Measurements from ENCODE around the gene SALL3. TPM values are rescaled to one million over a fixed set of nuclear protein-coding genes. Genes with fewer than 3 reads are reported as not detected.
"Not testable (repeated sequence)": the region's sequence is repeated elsewhere in the genome, so short reads cannot be mapped to it uniquely, and the experiment has no call there.

Gene SALL3
- total and polyA plus RNA-seq, 3 experiments from 2014 or later = not detected

DNA sequence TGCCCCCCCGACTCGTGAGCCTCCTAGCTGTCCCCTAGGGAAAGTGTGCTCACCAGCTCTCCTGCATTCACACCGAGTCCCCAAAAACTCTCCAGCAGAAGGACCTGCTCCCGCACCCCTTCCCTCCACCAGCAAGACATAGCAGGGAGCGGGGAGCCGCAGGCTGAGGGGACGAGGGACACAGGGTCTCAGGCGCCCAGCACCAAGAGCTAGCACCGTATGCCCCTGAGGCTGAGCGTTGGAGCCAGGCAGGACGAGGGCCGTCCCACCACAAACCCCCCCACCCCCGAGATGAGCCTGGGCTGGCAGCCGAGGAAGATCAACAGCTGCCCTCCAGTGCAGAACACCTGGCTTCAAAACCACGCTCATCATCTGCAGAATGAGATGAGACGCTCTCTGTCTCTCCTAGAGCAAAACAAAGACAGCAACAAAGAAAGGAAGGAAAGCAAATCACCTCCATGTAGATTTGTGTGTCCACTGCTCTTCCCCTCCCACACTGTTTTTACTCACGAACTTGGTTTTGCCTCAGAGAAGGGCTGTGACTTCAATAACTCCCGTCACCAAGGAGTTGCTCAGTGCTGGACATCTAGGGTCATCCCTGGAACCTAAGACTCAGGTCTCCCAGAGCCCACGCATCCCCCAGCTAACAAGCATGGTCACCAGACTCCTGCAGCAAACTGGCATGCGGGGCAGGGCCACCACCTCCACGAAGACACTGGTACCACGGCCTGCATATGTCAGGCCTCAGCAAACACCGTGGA, 39.7 kb upstream of the SALL3 start:
- Mint-ChIP-seq H3K27ac (no peak overlapping the region), H3K9me3 (peaks cover 0 to 4% (median 0%) of the 10 kb centered on the region in 5 donors), H3K4me1 (no peaks in the 10 kb centered on the region), H3K27me3 (peaks cover 6 to 17% of the 10 kb centered on the region in 2 donors), H3K36me3 (no peaks in the 10 kb centered on the region), H3K4me3 (no peak overlapping the region)
- H3K36me3 ChIP-seq (ENCODE audit: insufficient read depth, low read length) = no peaks in the 10 kb centered on the region
- CTCF ChIA-PET = no interaction called here
- DNase-seq = no peak
- POLR2A ChIA-PET = no interaction called here
- no peaks in the 10 kb centered on the region for H3K27me3 ChIP-seq (ENCODE audit: insufficient read depth, low read length, poor library complexity, severe bottlenecking)
- H3K9me3 ChIP-seq (ENCODE audit: low read length) = no peaks in the 10 kb centered on the region
- no peak overlapping the region for H3K27ac ChIP-seq (ENCODE audit: low read depth, low read length)
- no peak overlapping the region for H3K4me3 ChIP-seq (ENCODE audit: low read length)
- H3K4me1 ChIP-seq (ENCODE audit: insufficient read depth, low read length) = no peaks in the 10 kb centered on the region

GRCh38 chr18:78942236-78942635, 37.4 kb upstream of the SALL3 start:
- H3K36me3 Mint-ChIP-seq; H3K4me3 ChIP-seq (ENCODE audit: low read length); CTCF ChIA-PET; H3K36me3 ChIP-seq (ENCODE audit: insufficient read depth, low read length); DNase-seq; H3K27ac ChIP-seq (ENCODE audit: low read depth, low read length); H3K27ac Mint-ChIP-seq; H3K9me3 Mint-ChIP-seq; H3K4me1 ChIP-seq (ENCODE audit: insufficient read depth, low read length); POLR2A ChIA-PET; H3K27me3 ChIP-seq (ENCODE audit: insufficient read depth, low read length, poor library complexity, severe bottlenecking); H3K9me3 ChIP-seq (ENCODE audit: low read length); H3K4me3 Mint-ChIP-seq; H3K4me1 Mint-ChIP-seq: not testable (repeated sequence)
- H3K27me3 Mint-ChIP-seq = peaks cover 7 to 28% of the 10 kb centered on the region in 2 donors

GRCh38 chr18:78945628-78946027, 34.0 kb upstream of the SALL3 start:
- no peak for DNase-seq
- no peaks in the 10 kb centered on the region for H3K4me1 ChIP-seq (ENCODE audit: insufficient read depth, low read length)
- POLR2A ChIA-PET = no interaction called here
- Mint-ChIP-seq H3K9me3 (peaks cover 0 to 4% (median 0%) of the 10 kb centered on the region in 5 donors), H3K36me3 (no peaks in the 10 kb centered on the region), H3K4me3 (no peak overlapping the region), H3K27me3 (peaks cover 9 to 36% of the 10 kb centered on the region in 2 donors), H3K27ac (no peak overlapping the region), H3K4me1 (no peaks in the 10 kb centered on the region)
- no peaks in the 10 kb centered on the region for H3K9me3 ChIP-seq (ENCODE audit: low read length)
- CTCF ChIA-PET = no interaction called here
- no peaks in the 10 kb centered on the region for H3K36me3 ChIP-seq (ENCODE audit: insufficient read depth, low read length)
- H3K27ac ChIP-seq (ENCODE audit: low read depth, low read length) = no peak overlapping the region
- no peaks in the 10 kb centered on the region for H3K27me3 ChIP-seq (ENCODE audit: insufficient read depth, low read length, poor library complexity, severe bottlenecking)
- no peak overlapping the region for H3K4me3 ChIP-seq (ENCODE audit: low read length)

DNA sequence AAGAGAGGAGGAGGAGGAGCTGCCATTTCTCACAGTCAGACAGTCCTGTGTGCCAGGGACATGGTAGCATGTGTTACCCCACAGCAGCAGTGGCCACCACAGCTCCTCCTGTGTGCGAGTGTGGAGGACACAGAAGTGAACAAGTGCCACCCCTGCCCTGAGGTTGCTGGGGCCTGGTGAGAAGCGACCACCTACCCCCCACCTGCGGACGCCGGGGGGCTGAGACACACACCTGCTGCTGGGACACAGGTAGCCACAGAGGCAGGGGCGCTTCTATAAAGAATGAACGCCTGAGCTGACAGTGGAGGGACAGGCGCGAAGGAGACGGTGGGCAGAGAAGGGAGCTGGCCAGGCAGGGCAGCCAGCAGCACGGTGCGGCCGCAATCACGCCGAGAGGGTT, 32.3 kb upstream of the SALL3 start:
- H3K27ac ChIP-seq (ENCODE audit: low read depth, low read length) = no peak overlapping the region
- Mint-ChIP-seq H3K27me3 (peaks cover 9 to 36% of the 10 kb centered on the region in 2 donors), H3K4me3 (no peak overlapping the region), H3K9me3 (peaks cover 0 to 3% (median 0%) of the 10 kb centered on the region in 5 donors), H3K27ac (no peak overlapping the region), H3K36me3 (no peaks in the 10 kb centered on the region), H3K4me1 (no peaks in the 10 kb centered on the region)
- H3K4me1 ChIP-seq (ENCODE audit: insufficient read depth, low read length) = no peaks in the 10 kb centered on the region
- ChIA-PET POLR2A (no interaction called here), CTCF (no interaction called here)
- no peak overlapping the region for H3K4me3 ChIP-seq (ENCODE audit: low read length)
- no peaks in the 10 kb centered on the region for H3K36me3 ChIP-seq (ENCODE audit: insufficient read depth, low read length)
- H3K9me3 ChIP-seq (ENCODE audit: low read length) = no peaks in the 10 kb centered on the region
- DNase-seq = no peak
- no peaks in the 10 kb centered on the region for H3K27me3 ChIP-seq (ENCODE audit: insufficient read depth, low read length, poor library complexity, severe bottlenecking)

- Histone ChIP-seq H3K9me3 (ENCODE audit: low read length) (no peaks in the 10 kb centered on the region), H3K4me3 (ENCODE audit: low read length) (no peak overlapping the region), H3K27ac (ENCODE audit: low read depth, low read length) (no peak overlapping the region), H3K36me3 (ENCODE audit: insufficient read depth, low read length) (no peaks in the 10 kb centered on the region), H3K27me3 (ENCODE audit: insufficient read depth, low read length, poor library complexity, severe bottlenecking) (no peaks in the 10 kb centered on the region), H3K4me1 (ENCODE audit: insufficient read depth, low read length) (no peaks in the 10 kb centered on the region)
- H3K36me3 Mint-ChIP-seq = no peaks in the 10 kb centered on the region
- no peaks in the 10 kb centered on the region for H3K4me1 Mint-ChIP-seq
- ChIA-PET CTCF (no interaction called here), POLR2A (no interaction called here)
- DNase-seq = no peak
- peaks cover 0 to 3% (median 0%) of the 10 kb centered on the region in 5 donors for H3K9me3 Mint-ChIP-seq
- H3K4me3 Mint-ChIP-seq = no peak overlapping the region
- peaks cover 9 to 36% of the 10 kb centered on the region in 2 donors for H3K27me3 Mint-ChIP-seq
- H3K27ac Mint-ChIP-seq = no peak overlapping the region
These were observed 31.4 kb upstream of the SALL3 start for GRCh38 chr18:78948221-78948620.

DNA sequence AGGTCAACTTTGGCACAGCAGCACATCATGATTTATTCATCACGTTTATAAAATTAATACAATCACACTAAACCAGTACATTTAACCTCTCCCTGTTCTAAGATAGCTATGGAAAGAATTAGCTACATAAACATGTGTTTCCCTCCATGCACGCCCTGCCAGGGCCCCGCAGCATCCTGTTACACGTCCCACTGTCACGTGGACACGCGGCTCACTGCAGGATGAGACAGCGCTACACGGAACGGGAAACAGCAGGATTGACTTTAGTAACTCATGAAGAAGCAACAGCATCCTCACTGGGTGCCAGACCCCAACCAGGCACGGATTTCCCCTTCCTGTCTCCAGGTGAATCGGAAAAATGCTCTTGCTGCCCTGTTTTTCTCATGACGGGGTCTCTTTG, 30.9 kb upstream of the SALL3 start:
- H3K36me3 Mint-ChIP-seq = no peaks in the 10 kb centered on the region
- no peak overlapping the region for H3K4me3 Mint-ChIP-seq
- no peaks in the 10 kb centered on the region for H3K36me3 ChIP-seq (ENCODE audit: insufficient read depth, low read length)
- H3K9me3 Mint-ChIP-seq = peaks cover 0 to 3% (median 0%) of the 10 kb centered on the region in 5 donors
- no peaks in the 10 kb centered on the region for H3K27me3 ChIP-seq (ENCODE audit: insufficient read depth, low read length, poor library complexity, severe bottlenecking)
- ChIA-PET POLR2A (no interaction called here), CTCF (no interaction called here)
- no peaks in the 10 kb centered on the region for H3K4me1 ChIP-seq (ENCODE audit: insufficient read depth, low read length)
- H3K4me3 ChIP-seq (ENCODE audit: low read length) = no peak overlapping the region
- H3K27ac Mint-ChIP-seq = no peak overlapping the region
- no peaks in the 10 kb centered on the region for H3K9me3 ChIP-seq (ENCODE audit: low read length)
- peaks cover 9 to 31% of the 10 kb centered on the region in 2 donors for H3K27me3 Mint-ChIP-seq
- no peak for DNase-seq
- no peak overlapping the region for H3K27ac ChIP-seq (ENCODE audit: low read depth, low read length)
- H3K4me1 Mint-ChIP-seq = no peaks in the 10 kb centered on the region

- CTCF ChIA-PET = no interaction called here
These were observed 30.4 kb upstream of the SALL3 start for GRCh38 chr18:78949216-78949615.

DNA sequence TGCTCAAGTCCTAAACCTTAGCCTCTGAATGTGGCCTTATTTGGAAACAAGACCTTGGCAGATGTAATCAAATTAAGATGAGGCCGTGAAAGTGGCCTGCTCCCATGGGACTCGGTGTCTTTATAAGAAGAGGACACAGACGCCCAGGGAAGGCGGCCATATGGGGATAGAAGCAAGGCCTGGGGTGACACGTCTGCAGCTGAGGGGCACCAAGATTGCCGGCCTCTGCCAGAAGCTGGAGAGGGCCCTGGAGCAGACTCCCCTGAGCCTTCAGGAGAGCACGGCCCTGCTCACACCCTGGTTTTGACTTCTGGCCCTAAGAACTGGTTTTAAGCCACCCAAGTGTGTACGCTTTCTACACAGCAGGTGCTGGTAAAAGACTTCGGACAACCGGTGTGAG, 29.2 kb upstream of the SALL3 start:
- Histone ChIP-seq H3K4me1 (ENCODE audit: insufficient read depth, low read length) (no peaks in the 10 kb centered on the region), H3K27ac (ENCODE audit: low read depth, low read length) (no peak overlapping the region), H3K9me3 (ENCODE audit: low read length) (no peaks in the 10 kb centered on the region), H3K27me3 (ENCODE audit: insufficient read depth, low read length, poor library complexity, severe bottlenecking) (no peaks in the 10 kb centered on the region), H3K4me3 (ENCODE audit: low read length) (no peak overlapping the region), H3K36me3 (ENCODE audit: insufficient read depth, low read length) (no peaks in the 10 kb centered on the region)
- H3K4me1 Mint-ChIP-seq = no peaks in the 10 kb centered on the region
- CTCF ChIA-PET = no interaction called here
- no peak for DNase-seq
- no peak overlapping the region for H3K27ac Mint-ChIP-seq
- POLR2A ChIA-PET = no interaction called here
- H3K36me3 Mint-ChIP-seq = no peaks in the 10 kb centered on the region
- H3K27me3 Mint-ChIP-seq = peaks cover 4 to 25% of the 10 kb centered on the region in 2 donors
- H3K9me3 Mint-ChIP-seq = peaks cover 0 to 3% (median 0%) of the 10 kb centered on the region in 5 donors
- no peak overlapping the region for H3K4me3 Mint-ChIP-seq

More at GRCh38 chr18:78949216-78949615, 30.4 kb upstream of the SALL3 start:
- POLR2A ChIA-PET = no interaction called here
- Histone ChIP-seq H3K27ac (ENCODE audit: low read depth, low read length) (no peak overlapping the region), H3K9me3 (ENCODE audit: low read length) (no peaks in the 10 kb centered on the region), H3K4me3 (ENCODE audit: low read length) (no peak overlapping the region), H3K4me1 (ENCODE audit: insufficient read depth, low read length) (no peaks in the 10 kb centered on the region), H3K36me3 (ENCODE audit: insufficient read depth, low read length) (no peaks in the 10 kb centered on the region), H3K27me3 (ENCODE audit: insufficient read depth, low read length, poor library complexity, severe bottlenecking) (no peaks in the 10 kb centered on the region)
- no peaks in the 10 kb centered on the region for H3K4me1 Mint-ChIP-seq
- H3K27ac Mint-ChIP-seq = no peak overlapping the region
- no peaks in the 10 kb centered on the region for H3K36me3 Mint-ChIP-seq
- H3K9me3 Mint-ChIP-seq = peaks cover 0 to 3% (median 0%) of the 10 kb centered on the region in 5 donors
- DNase-seq = no peak
- no peak overlapping the region for H3K4me3 Mint-ChIP-seq
- H3K27me3 Mint-ChIP-seq = peaks cover 4 to 26% of the 10 kb centered on the region in 2 donors

Data from CD8-positive, alpha-beta memory T cell (primary cell).